CD4-positive, alpha-beta T cell treated with Interleukin-6 at 100 ng/mL for 8 hours (primary cell): Measurements from ENCODE around the gene TSPO.
"Not testable (repeated sequence)": the region's sequence is repeated elsewhere in the genome, so short reads cannot be mapped to it uniquely, and the experiment has no call there.

Experiments
- DNase-seq: peaks from one replicate; pipeline ENCODE4 v3.0.0-alpha.2; 2020; ENCODE audit warnings: mixed read lengths, low spot score

Gene TSPO

DNA sequence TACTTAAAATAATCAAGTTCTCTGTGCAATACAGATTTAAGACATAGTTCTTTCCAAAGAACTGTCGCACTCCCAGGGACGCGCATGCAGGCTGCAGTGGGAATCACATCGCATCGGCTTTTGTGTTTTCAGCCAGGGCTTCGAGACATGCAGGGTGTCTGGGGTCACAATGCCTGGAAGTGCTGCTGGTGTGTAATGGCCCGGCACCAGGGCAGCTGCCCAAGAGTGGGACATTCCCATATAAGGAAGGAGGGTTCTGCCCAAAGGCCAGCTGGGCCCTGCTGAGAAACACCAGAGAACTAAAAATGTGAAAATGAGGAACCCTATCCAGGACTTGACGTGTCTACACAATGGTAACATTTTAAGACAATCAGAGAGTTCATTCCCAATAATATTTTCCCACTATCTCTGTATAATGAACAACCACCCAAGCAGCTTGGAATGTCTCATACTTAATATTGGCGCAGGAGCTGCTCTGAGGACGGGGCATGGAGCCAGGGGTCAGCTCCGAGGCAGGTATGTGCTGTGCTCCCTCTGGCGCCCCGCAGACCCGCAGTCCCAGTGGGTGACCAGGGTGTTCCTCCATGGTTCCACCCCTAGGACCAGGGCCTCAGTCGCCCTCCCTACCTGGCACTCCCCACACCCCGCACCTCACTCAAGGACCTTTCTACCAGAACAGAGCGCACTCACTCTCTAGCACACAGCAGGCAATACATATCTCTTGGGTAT, 19.4 kb upstream of the TSPO start:
- no peak for DNase-seq

DNA sequence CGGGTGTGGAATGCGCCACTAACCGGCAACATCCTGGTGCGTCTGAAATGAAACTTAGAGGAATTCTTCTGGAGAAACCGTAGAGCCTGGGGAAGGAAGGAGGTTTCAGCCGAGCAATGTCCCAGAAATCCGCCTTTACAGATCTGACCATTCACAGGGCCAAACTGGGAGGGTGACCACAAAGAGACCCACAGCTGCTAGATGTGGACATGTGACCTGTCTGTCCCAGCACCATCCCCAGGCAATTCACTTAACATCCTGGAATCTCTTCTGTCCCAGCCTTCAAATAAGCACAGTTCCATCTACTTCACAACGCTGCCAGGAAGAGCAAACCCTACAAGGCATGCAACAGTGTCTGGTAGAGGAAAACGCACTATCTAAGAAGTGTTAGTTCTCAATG, 18.0 kb upstream of the TSPO start:
- no peak for DNase-seq

DNA sequence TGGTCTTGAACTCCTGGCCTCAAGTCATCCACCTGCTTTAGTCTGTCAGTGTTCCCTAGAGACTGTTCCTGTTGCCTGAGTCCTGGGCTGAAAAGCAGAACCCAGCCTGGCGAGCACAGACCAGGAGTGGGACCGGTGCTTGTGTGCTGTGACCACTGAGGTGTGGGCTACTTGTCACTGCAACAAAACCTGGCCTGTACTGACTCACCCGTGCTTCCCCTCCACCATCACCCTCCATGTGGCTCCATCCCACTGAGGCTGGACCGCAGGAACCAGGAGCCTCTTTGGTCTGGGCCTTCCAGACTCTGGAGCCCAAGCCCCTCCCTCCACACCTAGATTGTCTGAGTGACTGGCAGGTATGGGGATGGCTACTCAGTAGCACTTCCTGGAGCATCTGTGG, 16.8 kb upstream of the TSPO start:
- no peak for DNase-seq

DNA sequence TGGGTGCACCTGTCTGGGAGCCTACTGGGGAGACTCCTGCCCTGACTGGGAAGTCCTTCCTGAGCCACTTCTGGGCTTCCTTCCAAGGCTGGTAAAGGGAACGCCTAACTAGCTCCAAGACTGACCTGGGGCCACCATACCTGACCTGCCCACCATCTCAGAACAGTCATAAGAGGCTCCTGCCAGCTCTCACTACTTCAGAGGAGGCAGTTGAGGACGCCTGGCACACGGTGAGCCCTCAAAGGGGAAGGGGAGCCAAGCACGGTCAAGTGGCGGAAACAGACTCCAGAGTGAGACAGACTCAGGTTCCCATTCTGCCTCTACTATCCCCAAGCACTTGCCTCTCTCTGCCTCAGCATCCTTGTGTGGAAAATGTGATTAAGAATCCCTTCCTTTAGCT, 15.8 kb upstream of the TSPO start:
- no peak for DNase-seq

DNA sequence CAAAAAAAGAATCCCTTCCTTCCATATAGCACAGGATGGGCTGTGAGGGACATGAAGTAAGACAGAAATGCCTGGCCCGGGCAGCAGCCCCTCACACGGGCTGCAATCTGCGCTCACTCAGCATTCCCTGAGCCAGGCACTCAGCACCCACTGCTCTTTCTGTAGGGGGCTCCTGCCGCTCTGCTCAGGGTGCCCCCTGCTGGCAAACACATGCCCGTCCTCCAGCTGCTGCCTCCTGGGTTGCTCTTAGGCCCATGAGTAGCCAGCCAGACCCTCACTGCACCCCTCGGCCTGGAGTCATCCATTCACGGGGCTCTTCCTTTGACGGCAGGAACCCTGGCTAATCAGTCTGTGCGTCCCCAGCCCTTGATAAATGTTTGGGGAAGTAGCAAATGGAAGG, 15.1 kb upstream of the TSPO start:
- DNase-seq: peak; percentile 33

DNA sequence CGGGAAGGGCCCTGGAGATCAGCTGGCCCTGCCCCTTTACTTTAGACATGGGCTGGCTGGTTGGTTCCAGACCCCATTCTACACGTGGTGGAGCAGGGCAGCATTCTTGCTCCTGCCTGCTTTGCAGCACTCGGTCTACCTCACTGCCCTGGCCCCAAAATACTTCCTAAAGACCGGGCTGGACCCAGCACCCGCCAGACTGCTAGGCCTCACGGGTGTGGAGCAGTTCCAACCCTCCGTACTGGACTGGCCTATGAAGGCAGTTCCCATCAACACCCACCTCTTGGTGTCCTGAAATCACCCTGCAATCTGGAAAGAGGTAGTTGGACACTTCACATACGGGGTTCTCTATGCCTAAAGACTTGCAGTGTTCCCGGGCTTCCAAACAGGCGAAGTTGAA, 14.6 kb upstream of the TSPO start:
- DNase-seq: no peak

DNA sequence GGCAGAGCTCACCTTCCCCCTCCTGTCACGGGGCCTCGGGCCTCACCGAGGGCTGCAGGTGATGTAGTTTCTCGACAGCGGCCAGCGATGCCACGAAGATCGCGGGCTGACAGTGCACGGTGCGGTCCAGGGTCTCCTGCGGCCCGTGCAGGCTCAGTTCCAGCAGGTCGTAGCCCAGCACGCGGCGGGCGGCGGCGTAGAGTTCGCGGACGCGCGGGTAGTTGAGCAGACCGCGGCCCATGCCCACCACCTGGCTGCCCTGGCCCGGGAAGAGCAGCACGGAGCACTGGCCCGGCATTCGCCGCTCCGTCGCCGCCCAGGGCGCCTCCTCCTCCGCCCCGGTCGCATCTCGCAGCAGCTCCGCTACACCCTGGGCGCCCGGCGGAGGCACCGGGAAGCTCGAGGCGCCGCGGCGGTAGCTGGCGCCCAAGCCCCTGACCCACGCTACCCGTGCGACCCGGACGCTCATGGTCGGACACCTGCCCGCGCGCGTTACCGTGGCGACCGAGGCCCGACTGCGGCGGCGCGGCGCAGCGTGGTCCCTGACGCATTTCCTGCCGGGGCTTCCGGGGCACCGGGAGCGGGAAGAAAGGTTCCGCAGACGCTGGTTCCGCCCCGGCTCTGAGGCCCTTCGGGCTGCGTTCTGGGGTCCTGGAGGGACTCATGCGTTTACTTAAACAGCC, 8.3 kb upstream of the TSPO start, which contains the start of gene MCAT:
TSS of gene MCAT (minus strand) at position 519 of the 683 bp plus-strand sequence. CDS start at position 469, 50 bp downstream.
- DNase-seq: peak; percentile 69

DNA sequence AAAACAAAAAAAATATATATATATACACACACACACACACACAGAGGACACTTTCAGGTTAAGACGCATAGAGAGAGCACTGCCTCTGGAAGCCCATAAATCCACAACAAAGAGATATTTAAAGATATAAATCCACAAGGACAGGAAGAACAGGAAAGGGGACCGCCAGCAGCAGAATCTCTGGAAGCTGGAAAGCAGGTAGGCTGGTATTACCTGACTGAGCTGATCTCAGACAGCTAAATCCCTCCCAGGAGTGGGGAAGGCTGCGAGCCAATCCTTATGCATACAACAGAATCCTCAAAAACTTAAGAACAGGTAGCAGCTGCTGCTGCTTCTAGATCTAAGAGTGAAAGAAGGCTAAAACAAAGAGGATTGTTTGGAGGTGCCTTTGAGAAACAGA, 6.4 kb upstream of the TSPO start:
- DNase-seq: no peak

DNA sequence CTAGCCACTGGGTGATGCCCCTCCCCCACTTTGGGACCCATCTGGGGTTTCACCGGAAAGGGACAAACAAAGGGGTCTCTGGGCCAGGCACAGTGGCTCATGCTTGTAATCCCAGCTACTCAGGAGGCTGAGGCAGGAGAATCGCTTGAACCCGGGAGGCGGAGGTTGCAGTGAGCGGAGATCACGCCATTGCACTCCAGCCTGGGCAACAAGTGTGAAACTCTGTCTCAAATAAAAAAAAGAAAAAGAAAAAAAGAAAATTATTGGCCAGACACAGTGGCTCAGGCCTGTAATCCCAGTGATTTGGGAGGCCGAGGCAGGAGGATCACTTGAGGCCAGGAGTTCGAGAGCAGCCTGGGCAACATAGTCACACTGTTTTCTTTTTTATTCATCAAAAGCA, 6.0 kb upstream of the TSPO start:
- DNase-seq: not testable (repeated sequence)

DNA sequence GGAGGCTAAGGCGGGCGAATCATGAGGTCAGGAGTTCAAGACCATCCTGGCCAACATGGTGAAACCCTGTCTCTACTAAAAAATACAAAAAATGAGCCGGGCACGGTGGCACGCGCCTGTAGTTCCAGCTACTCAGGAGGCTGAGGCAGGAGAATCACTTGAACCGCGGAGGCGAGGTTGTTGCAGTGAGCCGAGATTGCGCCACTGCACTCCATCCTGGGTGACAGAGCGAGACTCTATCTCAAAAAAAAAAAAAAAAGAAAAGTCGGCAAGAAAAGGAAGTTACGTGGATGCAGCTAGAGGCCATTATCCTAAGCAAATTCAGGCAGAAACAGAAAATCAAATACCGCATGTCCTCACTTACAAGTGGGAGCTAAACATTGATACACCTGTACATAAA, 5.0 kb upstream of the TSPO start:
- not testable (repeated sequence) for DNase-seq

DNA sequence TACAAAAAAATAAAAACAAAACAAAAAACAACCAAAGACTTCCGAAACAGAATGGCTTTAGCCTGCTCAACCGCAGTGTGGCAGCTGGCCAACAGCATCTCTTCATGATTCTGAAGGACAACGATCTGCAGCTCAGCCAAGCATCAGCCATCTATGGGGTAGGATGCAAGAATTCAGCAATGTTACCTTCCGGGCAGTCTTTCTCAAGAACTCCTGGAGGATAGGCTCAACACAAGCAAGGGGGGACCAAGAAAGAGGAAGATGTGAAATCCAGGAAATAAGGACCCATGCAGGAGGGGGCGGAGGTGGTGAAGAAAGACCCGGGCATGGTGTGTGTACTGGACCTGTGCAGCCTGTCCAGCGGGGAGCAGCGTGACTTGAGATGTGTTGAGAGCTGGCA, 3.5 kb upstream of the TSPO start:
- no peak for DNase-seq

DNA sequence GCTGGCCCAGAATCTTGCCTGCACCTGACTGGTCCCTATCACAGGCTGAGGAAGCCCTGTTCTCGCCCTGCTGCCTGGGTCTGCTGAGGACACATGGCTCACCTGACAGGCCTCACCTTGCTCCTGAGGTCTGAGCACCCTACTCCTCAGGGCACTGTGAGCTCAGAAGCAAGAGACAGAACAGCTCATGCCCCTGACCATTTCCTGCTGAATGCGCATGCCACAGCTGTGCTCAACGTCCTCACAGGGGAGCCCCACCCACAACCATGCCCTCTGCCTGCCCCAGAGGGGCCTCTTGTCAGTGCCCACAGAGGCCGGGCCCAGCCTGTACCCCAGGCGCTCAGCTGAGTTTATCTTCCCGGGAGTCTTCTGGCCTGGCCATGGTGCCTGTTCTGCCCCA, 2.8 kb upstream of the TSPO start:
- no peak for DNase-seq

DNA sequence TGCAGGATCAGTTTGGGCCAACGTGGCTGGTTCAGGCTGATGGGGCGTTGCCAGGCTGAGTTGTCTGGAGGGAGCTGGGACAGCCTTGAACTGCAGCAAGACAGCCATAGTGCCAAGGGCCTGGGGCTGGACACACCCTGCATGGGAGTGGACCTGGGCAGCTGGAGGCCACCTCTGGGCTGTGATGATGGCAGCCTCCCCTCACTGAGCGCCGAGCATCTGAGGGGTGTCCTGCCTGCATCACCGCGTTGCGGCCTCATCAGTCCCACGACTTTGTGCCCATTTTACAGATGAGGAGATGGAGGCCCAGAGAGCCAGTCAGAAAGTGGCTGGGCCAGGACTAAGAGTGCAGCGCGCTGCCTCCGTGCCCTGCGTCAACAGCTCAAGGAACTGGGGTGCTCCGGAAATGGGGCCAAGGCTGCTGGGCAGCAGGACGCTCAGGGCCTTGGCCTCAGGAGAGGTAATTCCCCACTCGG, 590 bp upstream of the TSPO start:
- no peak for DNase-seq

DNA sequence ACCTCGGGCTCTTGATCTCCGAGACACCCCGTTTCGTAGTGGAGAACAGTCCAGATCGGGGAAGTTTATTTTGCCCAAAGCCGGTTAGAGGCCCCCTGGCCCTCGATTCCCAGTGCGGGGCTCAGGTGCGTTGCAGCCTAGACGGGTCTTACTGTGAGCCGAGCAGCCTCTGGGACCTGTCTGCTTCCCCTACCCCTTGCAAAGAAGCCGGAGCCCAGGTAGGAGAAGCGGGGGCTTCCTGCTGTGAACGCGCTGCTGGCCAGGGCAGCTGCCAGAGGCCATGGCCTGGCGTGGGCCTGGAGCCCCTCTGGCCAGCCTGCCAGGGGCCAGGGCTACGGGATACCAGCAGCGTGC, 621 bp downstream of the TSPO start:
- DNase-seq: no peak

DNA sequence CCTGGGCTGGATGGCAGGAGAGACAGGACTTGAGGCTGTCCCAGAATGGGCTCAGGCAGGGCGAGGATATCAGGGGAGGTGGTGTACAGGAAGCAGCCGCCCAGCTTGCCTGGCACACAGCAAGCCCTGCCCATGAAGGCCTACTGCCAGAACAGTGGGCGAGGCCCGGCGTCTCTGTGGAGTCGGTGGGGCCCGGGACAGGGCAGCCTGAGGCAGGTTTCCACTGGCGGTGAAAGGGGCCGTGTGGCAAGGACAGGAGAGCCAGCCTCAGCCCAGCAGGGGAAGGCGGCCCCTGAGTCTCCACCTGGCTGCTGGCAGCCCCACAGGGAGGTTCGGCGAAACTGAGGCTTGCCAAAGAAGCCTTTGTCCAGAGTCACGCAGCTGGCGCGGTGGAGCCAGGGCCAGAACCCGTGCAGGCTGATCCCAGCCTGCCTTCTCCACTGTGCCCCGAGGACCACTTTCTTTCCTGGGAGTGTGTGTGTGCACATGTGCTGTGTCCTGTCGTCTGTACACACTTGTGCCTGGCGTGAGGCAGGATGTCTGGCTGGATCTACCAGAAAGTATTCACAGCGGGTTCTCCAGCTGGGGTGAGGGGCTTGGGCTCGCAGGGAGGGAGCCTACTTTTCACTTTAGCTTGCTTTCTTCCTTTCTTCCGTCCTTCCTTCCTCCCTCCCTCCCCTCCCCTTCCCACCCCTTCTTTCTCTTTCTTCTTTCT, 1.2 kb downstream of the TSPO start:
- DNase-seq: peak; percentile 69

DNA sequence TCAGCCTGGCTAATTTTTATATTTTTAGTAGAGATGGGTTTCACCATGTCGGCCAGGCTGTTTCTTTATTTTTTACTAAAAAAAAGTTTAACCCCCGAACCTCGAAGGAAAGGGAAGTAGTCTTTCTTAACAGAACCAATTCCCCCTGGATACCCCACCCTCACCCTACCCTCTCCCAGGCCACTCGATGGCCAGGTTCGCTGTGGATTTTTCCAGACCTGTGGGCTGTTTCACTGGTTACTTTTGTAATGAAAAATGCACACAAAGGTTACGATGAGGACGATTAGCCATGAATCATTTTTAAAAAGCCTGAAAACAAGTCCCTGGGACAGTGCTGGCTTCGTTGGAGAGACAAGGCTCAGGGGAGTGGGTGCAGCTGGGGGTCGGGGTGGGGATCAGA, 2.5 kb downstream of the TSPO start:
- no peak for DNase-seq

DNA sequence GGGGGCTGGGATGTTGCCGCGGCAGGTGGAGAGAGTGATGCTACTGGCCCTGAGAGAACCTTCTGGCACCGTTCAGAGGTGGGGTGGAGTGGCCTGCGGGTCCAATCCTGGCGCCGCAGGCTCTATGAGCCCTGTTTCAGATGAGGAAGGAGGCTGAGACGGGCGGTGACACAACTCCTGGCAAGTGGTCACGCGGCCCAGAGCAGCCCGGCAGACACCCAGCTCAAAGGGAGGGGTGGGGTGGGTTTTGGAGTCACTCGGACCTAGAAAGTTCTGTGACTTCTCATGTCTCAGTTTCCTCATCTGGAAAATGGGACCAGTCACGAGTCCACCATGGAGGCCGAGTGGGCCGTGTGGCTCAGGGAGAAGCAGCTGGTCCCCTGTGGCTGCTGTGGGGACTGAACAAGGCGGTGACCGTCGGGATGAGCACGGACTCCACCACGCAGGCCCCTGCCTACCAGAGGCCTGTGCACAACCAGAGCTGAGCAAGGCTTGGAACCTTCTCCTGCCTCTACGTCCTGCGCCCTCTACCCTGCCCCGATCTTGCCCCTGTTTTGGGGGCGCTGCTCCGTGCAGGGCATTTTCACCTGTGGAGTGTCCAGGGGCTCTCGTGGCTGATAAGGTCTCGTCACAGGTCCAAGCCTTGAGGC, 3.7 kb downstream of the TSPO start:
- DNase-seq: no peak

DNA sequence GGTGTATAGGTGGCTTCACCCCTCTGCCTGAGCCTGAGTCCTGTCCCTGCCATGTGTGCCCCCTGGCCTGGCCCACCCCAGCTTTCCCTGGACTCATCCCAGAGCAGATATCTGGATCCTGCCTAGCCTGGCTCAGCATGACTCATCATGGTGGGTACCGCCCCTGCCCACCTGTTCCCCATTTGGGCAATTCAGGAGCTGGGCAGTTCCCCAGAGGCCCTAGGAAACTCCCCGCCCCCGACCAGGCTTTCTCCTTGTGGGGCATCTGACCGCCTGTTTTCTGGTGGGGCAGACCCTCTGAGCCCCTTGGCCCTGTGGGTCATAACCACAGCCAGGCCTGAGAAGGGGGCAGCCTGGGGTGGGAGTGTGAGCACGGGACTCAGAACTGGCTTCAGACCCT, 4.4 kb downstream of the TSPO start:
- no peak for DNase-seq

DNA sequence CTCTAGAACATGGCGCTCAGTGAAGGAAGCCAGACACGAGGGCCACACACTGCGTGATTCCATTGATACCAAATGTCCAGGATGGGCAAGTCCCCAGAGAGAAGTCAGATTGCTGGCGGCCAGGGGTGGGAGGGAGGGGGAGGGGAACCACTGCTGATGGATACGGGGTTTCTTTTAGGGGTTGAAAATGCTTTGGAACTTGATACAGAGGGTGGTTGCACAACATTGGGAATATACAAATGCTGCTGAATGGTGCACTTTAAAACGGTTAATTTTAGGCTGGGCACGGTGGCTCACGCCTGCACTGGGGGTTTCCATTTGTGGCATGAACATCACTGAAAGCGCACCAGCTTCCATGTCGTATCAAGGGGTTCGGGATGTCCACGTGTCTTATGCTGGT, 5.1 kb downstream of the TSPO start:
- DNase-seq: no peak

DNA sequence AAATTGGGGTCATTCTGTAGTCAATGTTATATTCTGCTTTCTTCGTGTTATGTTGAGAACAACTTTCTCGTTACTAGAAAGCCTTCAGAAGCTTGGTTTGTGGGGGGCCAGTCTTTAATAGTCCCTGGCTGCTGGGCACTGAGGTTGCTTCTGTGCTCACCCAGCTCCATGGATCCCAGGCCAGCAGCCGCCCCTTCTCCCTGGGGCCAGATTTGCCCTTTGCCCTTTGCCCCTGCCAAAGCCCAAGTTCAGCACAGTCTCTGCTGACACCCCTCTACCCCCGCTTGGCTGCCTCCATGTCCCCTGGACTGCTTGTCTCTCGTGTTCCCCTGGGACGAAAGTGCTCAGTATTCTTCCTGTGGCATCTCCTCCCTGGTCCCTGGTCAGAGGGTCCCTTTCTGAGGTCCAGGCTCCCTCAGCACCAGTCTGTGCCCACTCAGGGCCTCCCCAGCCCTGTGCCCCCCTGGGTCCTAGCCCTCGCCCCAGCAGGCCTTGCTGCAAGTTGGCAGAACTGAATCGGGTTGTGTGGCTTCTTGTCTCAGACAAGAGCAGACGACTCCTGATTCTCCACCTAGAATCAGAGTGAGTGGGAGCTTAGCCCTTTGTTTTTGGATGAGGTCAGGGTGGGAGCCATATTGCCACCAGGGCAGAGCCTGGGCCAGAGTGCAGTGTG, 6.7 kb downstream of the TSPO start:
- DNase-seq: no peak

DNA sequence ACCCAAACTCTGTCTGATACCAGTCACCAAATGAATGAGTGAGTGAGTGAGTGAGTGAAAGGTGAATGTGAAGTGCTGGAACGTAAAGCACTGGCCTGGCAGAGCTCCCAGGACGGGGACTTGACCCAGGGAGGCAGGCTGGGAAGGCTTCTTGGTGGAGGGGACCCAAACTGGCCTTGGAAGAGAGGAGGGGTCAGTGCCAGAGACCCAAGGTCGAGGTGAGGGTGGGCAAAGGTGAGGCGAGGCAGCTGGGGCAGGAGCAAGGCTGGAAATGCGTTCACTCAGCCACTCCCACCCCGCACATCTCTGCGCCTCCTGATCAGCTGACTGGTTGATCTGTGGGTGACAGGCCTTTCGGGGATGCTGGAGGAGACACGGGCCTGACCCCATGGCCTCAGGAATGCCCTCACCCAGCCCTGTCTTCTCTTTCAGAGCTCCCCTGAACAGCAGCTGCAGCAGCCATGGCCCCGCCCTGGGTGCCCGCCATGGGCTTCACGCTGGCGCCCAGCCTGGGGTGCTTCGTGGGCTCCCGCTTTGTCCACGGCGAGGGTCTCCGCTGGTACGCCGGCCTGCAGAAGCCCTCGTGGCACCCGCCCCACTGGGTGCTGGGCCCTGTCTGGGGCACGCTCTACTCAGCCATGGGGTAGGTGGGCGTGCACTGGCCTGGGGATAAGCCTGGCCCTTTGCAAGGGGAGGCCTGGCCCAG, 7.6 kb downstream of the TSPO start:
- no peak for DNase-seq
